D341Med (cell line): ENCODE measurements around the gene GPR55.

Experiments
- DNase-seq: peaks from one replicate; pipeline ENCODE4 v3.0.0; 2012; ENCODE audit warnings: low spot score

Gene GPR55

GRCh38 chr2:230879271-230879882 is 45.7 kb downstream of the GPR55 start:
- DNase-seq = no peak

- DNase-seq = no peak
Measured at GRCh38 chr2:230878599-230879188, 46.3 kb downstream of the GPR55 start.

GRCh38 chr2:230877759-230878598 is 47.1 kb downstream of the GPR55 start:
- no peak for DNase-seq

GRCh38 chr2:230877116-230877758 is 47.8 kb downstream of the GPR55 start:
- DNase-seq = no peak

GRCh38 chr2:230875347-230876315 is 49.4 kb downstream of the GPR55 start:
- DNase-seq = no peak

- peak; percentile 12 for DNase-seq
Measured at GRCh38 chr2:230874876-230875275, 50.2 kb downstream of the GPR55 start.

GRCh38 chr2:230874456-230874855 is 50.6 kb downstream of the GPR55 start:
- peak; percentile 9 for DNase-seq

GRCh38 chr2:230873661-230874401 is 51.2 kb downstream of the GPR55 start:
- peak; percentile 24 for DNase-seq

GRCh38 chr2:230872968-230873660 is 51.9 kb downstream of the GPR55 start:
- peak; percentile 11 for DNase-seq

- peak; percentile 10 for DNase-seq
Measured at GRCh38 chr2:230872151-230872967, 52.7 kb downstream of the GPR55 start.

- peak; percentile 19 for DNase-seq
Measured at GRCh38 chr2:230871361-230872150, 53.5 kb downstream of the GPR55 start.

- DNase-seq = no peak
Measured at GRCh38 chr2:230870544-230871360, 54.3 kb downstream of the GPR55 start.

GRCh38 chr2:230869914-230870543 is 55.0 kb downstream of the GPR55 start:
- DNase-seq = no peak

- DNase-seq = no peak
Measured at GRCh38 chr2:230868947-230869913, 55.8 kb downstream of the GPR55 start.

GRCh38 chr2:230868161-230868946 is 56.7 kb downstream of the GPR55 start:
- no peak for DNase-seq
